PFSK-1 (cell line): ENCODE data around the gene CA14.

ENCODE experiments used
- FOXP2 ChIP-seq: optimal IDR thresholded peaks from 2 replicates; pipeline ENCODE3; 2011; ENCODE audit warnings: borderline replicate concordance, control low read depth, inconsistent platforms; ENCODE audit not compliant: insufficient read depth; ENCODE audit errors: extremely low read length, extremely low read depth
- POLR2AphosphoS5 ChIP-seq: IDR thresholded peaks from 2 replicates; pipeline ENCODE4 v1.6.1; 2012; ENCODE audit warnings: low read depth, mild to moderate bottlenecking, control low read depth, low read length, moderate library complexity
- SIN3A ChIP-seq: IDR thresholded peaks from 2 replicates; pipeline ENCODE4 v1.6.1; 2012; ENCODE audit warnings: mild to moderate bottlenecking, low read length, moderate library complexity, borderline replicate concordance; ENCODE audit not compliant: insufficient read depth
- TAF1 ChIP-seq: IDR thresholded peaks from 2 replicates; pipeline ENCODE4 v1.6.1; 2012; ENCODE audit warnings: low read length, control low read depth, borderline replicate concordance; ENCODE audit not compliant: insufficient read depth
- TF ChIP-seq, protein P1 (sequence below), 2 experiments: IDR thresholded peaks; 2 replicates each; pipeline versions ENCODE4 v1.6.1 to v1.8.0; 2011 to 2012; ENCODE audit warnings: low read depth in 2 of 2, low read length in 2 of 2, control low read depth in 1 of 2, inconsistent platforms in 1 of 2, mild to moderate bottlenecking in 1 of 2, moderate library complexity in 1 of 2; ENCODE audit not compliant: insufficient read depth in 1 of 2

The CA14 gene

GRCh38 chr1:150213170-150214098 lies 44.1 kb upstream of the CA14 start:
- 0 out of 2 replicates have a peak, but pooled peaks have one; percentile 51 for TF ChIP-seq TAF1
- no peak for TF ChIP-seq FOXP2
- TF ChIP-seq POLR2AphosphoS5, result peak; percentile 80
- TF ChIP-seq, protein P1, sequence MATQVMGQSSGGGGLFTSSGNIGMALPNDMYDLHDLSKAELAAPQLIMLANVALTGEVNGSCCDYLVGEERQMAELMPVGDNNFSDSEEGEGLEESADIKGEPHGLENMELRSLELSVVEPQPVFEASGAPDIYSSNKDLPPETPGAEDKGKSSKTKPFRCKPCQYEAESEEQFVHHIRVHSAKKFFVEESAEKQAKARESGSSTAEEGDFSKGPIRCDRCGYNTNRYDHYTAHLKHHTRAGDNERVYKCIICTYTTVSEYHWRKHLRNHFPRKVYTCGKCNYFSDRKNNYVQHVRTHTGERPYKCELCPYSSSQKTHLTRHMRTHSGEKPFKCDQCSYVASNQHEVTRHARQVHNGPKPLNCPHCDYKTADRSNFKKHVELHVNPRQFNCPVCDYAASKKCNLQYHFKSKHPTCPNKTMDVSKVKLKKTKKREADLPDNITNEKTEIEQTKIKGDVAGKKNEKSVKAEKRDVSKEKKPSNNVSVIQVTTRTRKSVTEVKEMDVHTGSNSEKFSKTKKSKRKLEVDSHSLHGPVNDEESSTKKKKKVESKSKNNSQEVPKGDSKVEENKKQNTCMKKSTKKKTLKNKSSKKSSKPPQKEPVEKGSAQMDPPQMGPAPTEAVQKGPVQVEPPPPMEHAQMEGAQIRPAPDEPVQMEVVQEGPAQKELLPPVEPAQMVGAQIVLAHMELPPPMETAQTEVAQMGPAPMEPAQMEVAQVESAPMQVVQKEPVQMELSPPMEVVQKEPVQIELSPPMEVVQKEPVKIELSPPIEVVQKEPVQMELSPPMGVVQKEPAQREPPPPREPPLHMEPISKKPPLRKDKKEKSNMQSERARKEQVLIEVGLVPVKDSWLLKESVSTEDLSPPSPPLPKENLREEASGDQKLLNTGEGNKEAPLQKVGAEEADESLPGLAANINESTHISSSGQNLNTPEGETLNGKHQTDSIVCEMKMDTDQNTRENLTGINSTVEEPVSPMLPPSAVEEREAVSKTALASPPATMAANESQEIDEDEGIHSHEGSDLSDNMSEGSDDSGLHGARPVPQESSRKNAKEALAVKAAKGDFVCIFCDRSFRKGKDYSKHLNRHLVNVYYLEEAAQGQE (IDR thresholded peaks at IDR 0.05; ENCODE audit: insufficient read depth in 1 of 2, low read depth in 2 of 2, low read length in 2 of 2), result no peak
- TF ChIP-seq SIN3A, result no peak

GRCh38 chr1:150221552-150221951 lies 36.0 kb upstream of the CA14 start:
- TF ChIP-seq SIN3A, result no peak

- TF ChIP-seq, protein P1 (IDR thresholded peaks at IDR 0.05; ENCODE audit: insufficient read depth in 1 of 2, low read depth in 2 of 2, low read length in 2 of 2), result no peak
- TF ChIP-seq TAF1 (no peak), SIN3A (no peak), FOXP2 (no peak), POLR2AphosphoS5 (no peak)
Measured at GRCh38 chr1:150224983-150225382, 32.6 kb upstream of the CA14 start.

GRCh38 chr1:150225546-150225945 lies 32.0 kb upstream of the CA14 start:
- TF ChIP-seq POLR2AphosphoS5, result no peak

DNA sequence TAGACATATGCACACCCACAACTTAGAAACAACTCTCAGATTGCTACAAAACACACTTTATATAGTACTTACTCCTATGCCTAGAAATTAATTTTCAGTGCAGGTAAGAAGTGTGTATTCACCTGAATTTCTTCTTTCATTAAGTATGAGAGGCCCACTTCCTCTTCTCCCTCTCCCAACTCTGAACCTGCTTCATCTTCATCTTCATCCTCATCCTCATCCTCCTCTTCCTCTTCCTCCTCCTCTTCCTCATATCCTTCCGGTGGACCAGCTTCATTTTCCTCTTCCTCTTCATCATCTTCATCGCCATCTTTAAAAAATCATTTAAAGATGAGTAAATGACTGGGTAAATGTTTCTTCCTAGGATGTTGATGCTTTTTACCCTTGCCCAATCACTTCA lies 31.1 kb upstream of the CA14 start:
- TF ChIP-seq SIN3A, result no peak
- TF ChIP-seq, protein P1 (IDR thresholded peaks at IDR 0.05; ENCODE audit: insufficient read depth in 1 of 2, low read depth in 2 of 2, low read length in 2 of 2), result no peak
- TF ChIP-seq POLR2AphosphoS5, result no peak
- TF ChIP-seq TAF1, result no peak
- no peak for TF ChIP-seq FOXP2

GRCh38 chr1:150227228-150227627 lies 30.3 kb upstream of the CA14 start:
- TF ChIP-seq TAF1 (no peak), POLR2AphosphoS5 (no peak), FOXP2 (no peak), SIN3A (no peak)
- TF ChIP-seq, protein P1 (IDR thresholded peaks at IDR 0.05; ENCODE audit: insufficient read depth in 1 of 2, low read depth in 2 of 2, low read length in 2 of 2), result no peak
